Ovary (tissue), 3 donors: ENCODE results near the gene ZIC2.

Source experiments
- CTCF ChIP-seq, 3 donors: fragments of 450-650 bp in 2 of 3; fragments of 200-600 bp in 1 of 3; IDR thresholded peaks; one replicate each; pipeline versions ENCODE4 v1.5.1 to v1.8.0; 2016 to 2022; ENCODE audit warnings: antibody characterized with exemption in 3 of 3, mild to moderate bottlenecking in 1 of 3
- POLR2A ChIP-seq: fragments of 450-650 bp; IDR thresholded peaks from one replicate; pipeline ENCODE4 v1.6.1; 2017; ENCODE audit warnings: antibody characterized with exemption, mild to moderate bottlenecking, moderate library complexity
- donor health status: DM: no; HTN: no; CAD: no.

- TF ChIP-seq CTCF (IDR thresholded peaks at IDR 0.05) (no peak), POLR2A (no peak)
Measured at GRCh38 chr13:99992949-99993351, 11.4 kb downstream of the ZIC2 start.
